Kasumi-1 (cell line): ENCODE results near the gene SGSM2.

Experiments
- DNase-seq, 2 experiments: peaks; one replicate each; lab custom pipeline; 2025; lab: John Stamatoyannopoulos, UW

Gene SGSM2

DNA sequence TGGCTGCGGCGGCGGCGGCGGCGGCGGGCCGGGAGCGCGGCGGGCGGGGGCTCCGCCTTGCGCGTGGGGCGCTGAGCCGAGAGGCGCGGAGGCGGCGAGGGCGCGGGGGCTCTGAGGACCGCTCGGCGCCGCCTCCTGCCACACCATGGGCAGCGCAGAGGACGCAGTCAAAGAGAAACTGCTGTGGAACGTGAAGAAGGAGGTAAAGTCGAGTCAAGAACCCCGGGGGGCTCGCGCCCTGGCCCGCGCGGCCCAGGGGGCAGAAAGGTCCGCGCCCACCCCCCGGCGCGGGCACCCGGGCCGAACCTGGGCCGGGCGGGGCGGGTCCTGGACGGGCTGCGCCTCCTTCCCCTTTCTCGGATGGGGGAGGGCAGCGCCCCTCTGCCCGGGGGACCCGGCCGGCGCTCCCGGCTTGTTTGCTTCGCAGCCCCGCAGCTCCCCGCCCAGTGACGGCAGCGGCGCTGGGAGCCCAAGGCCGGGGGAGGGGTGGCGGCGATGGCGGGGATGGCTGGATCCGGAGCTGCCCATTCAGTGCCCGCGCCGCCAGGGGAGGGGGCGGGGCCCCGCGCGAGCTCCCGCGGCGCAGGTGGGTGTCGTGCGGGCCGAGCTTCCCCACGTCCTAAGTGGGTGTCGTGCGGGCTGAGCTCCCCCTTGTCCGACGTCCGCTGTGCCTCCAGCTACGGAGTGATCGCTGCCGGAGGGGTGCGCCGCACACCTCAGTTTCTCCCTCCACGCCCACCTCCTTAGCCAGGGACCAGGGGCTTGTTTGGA lies 428 bp downstream of the SGSM2 start:
- DNase-seq: no peak

DNA sequence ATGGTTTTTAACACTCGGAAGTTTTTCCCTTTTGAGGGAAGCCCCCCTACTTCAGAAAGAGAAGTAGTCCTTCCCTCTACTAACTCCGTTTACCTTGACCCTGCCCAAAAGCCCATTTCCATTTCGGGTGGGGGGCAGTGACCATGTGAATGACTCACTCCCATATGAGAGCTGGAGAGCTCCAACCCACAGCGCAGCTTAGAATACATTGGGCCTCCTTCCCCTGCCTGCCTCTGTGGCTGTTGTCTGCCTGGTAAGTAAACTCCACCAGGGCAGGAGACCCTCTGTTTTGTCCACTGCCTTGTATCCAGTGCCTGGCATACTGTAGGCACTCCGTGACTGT lies 985 bp downstream of the SGSM2 start:
- DNase-seq: no peak

- DNase-seq: no peak
Observed at GRCh38 chr17:2343421-2343820, 6.1 kb downstream of the SGSM2 start.

DNA sequence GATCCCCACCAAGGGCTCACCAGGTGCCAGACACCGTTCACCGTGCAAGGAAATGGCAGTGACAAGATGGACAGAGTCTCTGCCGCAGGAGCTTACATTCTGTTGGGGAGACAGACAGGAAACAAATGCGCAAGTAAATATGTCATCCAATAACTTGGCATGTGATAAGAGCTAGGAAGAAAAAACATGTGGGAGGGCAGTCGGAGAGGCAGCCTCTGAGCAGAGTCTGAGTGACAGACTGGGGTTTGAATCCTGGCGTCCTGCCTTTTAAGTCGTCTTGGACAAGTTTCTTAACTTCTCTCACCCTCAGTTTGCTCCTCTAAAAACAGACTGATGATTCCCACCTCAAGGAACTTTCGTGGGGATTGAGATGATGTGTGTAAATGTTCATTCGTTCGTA lies 7.2 kb downstream of the SGSM2 start:
- no peak for DNase-seq

- DNase-seq: no peak
Observed at GRCh38 chr17:2346475-2346874, 9.2 kb downstream of the SGSM2 start.

DNA sequence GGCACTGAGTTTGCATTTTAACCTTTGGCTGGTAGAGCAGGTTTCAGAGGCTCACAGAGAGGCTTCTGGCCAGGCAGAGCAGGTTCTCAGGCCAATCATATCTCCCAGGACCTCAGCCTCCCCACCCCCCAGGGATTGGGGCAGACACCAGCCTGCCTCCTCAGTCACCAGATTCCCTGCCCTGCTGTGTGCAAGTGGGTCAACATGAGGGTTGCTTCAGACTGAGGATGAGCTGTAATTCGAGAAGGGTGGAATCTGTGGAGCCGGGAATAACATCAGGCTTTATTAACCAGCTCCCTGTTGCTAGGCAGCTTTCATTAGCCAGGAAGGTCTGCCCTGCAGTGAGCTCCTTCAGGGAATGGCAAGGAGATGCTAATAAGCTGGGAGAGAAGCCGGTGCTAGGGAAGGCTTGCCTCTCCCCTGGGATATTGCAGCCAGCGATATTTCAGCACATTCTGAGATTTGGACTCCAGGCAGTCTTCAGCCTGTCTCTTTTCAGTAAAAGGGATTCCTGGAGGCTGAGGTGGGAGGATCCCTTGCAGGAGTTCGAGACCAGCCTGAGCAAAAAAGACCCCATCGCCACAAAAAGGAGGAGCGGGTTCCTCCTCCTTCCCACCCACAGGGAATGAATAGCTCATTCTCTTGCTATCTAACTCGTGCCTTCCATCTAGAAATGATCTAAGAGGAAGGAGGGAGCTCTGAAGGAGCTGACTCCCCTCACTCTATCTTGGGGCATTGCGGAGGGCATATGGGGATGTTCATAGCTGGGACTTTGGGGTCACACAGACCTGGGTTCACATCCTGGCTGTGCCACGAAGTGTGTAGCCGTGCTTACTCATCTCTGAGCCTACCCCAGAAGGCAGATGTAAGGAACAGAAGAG lies 10.7 kb downstream of the SGSM2 start:
- no peak for DNase-seq

DNA sequence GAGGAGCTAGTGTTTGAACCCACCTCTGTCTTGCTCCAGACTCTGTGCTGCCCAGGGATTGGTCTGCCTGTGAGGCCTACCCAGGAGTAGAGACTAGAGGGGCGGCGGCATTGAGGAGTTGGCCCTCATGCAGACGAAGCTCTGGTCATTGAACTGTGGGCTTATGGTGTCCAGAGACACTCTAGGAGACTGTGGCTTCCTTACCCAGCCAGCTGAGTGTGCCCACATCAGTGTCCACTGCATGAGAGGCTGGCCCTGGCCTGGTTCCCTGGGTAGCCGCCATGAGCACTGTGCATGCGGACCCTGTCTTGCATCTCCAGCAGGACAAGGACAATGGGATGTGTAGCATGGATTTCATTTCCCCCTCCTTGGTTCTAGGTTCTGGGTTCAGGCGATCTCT lies 14.0 kb downstream of the SGSM2 start:
- no peak for DNase-seq

DNA sequence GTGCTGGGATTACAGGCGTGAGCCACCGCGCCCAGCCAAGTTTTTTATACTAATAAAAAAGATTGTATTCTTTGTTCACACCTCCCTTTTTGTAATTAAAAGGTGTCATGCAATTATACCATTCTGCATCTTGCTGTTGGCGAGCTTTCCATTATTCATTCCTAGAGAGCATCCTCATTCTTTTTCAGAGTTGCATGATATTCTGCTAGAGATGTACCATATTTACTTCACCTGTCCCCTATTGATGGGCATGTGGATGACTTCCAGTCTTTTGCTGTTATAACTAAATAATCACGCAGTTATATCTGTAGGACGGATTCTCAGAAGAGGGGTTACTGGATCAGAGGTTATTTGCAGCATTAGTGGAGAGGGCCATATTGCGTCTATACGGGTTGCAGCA lies 17.0 kb downstream of the SGSM2 start:
- no peak for DNase-seq

DNA sequence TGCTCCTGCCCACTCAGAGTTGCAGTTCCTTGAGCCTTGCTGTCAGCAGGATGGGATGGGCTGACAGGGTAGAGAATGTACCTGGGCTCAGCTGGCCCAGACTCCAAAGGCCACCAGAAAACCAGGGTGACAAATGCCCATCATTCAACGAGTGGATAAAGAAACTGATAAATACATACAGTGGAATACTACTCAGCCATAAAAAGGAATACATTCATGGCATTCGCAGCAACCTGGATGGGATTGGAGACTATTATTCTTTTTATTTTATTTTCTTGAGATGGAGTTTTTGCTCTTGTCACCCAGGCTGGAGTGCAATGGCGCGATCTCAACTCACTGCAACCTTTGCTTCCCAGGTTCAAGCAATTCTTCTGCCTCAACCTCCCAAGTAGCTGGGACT lies 19.9 kb downstream of the SGSM2 start:
- DNase-seq: no peak

GRCh38 chr17:2357931-2358434 lies 20.7 kb downstream of the SGSM2 start:
- DNase-seq: no peak

DNA sequence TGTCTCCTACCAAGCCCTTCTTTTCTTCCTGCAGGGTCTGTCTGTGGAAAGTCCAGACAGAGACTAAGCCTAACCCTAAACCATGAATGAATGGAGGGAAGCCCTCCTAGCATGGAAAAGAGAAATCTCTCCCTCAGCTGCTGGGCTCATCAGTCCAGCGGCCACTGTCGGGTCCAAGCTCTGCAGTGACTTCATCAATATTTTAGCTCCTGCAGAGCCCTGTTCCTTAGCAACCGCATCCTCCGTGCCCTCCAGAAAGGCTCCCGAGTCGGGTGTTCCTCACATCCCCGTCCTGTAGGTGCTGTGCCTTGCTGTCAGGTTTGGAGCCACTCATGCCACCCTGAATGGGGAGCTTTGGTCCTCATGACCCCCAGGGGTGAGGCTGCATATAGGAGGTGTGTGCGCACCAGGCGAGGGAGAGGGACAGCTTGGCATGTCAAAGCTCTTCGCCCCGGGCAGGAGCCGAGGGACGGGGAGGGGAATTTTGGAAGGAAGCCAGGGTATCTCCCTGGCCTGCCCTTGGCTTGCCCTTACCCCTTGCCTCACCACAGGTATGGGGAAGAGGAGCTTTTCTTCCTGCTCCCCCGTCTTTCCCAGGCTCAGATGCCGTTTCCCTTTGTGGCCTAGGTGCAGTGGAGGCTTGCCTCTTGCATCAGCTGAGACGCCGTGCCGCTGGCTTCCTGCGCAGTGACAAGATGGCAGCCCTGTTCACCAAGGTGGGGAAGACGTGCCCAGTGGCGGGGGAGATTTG lies 23.9 kb downstream of the SGSM2 start:
- no peak for DNase-seq

DNA sequence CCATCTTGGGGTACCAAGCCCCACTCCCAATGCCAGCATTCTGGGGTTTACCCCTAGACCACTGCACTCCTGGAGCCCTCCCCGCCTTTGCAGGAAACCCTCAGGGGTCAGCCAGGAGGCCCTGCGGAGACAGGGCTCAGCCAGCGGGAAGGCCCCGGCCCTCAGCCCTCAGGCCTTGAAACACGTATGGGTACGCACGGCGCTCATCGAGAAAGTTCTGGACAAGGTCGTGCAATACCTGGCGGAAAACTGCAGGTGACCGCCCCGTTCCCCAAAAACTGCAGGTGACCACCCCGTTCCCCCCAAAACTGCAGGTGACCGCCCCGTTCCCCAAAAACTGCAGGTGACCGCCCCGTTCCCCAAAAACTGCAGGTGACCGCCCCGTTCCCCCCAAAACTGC lies 24.7 kb downstream of the SGSM2 start:
- no peak for DNase-seq

DNA sequence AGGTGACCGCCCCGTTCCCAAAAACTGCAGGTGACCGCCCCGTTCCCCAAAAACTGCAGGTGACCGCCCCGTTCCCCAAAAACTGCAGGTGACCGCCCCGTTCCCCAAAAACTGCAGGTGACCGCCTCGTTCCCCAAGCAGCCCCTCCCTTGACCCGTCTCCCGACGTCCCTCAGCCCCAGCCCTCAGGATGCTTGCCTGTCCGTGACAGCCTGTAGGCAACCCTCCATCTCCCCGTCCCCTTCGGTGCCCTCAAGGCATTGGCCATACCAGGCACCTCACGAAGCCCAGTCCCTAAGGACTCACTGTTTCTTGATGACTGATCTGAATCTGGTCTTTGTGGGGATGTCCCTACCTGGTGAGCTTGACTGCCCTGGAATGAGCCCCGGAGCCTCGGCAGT lies 25.1 kb downstream of the SGSM2 start:
- DNase-seq: no peak

GRCh38 chr17:2362881-2363280 lies 25.6 kb downstream of the SGSM2 start:
- no peak for DNase-seq

DNA sequence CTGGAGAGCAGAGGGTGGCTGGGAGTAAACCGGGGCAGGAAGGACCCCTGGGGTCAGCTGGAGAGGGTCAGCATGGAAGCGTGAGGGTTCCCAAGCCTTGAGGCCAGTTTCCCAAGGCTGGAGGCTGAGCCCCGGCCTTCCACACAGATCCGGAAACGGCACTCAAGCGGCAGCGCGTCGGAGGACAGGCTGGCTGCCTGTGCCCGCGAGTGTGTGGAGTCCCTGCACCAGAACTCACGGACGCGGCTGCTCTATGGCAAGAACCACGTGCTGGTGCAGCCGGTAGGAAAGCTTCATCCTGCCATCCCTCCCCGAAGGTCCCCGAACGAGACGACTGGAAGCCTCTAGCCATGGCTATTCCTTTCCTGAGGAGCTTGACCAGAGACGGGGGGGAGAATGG lies 26.0 kb downstream of the SGSM2 start:
- no peak for DNase-seq

- DNase-seq: no peak
Observed at GRCh38 chr17:2363851-2364762, 26.8 kb downstream of the SGSM2 start.

GRCh38 chr17:2364763-2365116 lies 27.4 kb downstream of the SGSM2 start:
- no peak for DNase-seq

- no peak for DNase-seq
Observed at GRCh38 chr17:2365132-2365531, 27.8 kb downstream of the SGSM2 start.

DNA sequence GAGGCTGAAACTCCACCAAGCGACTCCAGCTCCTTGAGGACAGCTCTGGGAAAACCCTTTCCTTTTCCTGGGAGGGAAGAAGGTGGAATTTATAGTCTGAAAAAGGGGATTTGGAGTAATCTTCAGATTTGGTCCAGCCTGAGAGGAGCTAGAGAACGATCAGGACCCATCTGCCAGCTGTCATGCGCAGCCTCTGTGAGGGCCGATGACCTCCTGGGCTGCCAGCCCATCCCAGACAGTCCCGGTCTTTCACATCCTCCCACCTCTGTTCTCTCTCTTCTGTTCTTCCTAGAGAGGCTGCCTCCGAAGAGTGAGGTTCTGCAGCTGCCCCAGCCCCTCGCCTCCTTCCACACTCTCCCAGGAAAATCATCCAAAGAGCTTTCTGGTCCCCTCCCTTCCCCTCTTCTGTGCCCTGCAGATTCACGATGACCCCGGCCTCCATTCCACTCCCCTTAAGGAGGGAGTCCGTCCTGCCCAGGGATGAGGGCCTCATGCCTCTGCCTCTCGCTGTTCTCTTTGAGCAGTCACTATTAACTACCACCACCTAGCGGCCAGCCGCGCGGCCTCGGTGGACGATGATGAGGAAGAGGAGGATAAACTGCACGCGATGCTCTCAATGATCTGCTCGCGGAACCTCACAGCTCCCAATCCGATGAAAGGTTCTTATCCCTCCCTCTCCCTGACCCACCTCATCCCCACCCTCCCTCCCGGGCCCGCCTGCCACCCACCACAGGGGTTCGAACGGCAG lies 29.6 kb downstream of the SGSM2 start:
- DNase-seq: no peak

GRCh38 chr17:2368359-2368758 lies 31.1 kb downstream of the SGSM2 start:
- no peak for DNase-seq

DNA sequence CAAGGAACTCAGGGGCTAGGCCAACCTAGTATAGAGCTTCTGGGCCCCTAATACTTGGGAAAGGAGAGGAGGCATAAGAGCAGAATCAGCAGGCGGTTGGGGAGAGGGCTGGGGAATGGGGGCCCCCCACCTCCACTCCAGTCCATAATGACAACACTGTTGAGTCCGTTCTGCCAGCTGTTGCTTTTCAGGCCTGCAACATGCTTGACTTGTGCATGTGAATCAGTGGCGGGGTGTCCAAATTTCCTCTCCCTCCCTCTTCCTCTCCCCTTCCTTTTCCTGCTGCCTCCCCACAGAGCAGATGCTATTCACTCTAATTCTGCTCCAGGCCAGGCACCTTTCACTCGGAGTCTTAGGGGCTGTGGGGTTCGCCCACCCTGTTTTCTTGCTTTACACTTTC lies 31.7 kb downstream of the SGSM2 start:
- DNase-seq: peak; percentile 28 to 51
